C4-2B (cell line): Measurements from ENCODE around the gene TNS3.
A peak's percentile ranks its signal among the peaks of the same experiment; 100 is the strongest.

Experiments used
- H3K27ac ChIP-seq: fragments of 450-650 bp; 2 replicates; pipeline ENCODE4 v1.5.1; 2017
- ZFX ChIP-seq: fragments of 450-650 bp; IDR thresholded peaks from 2 replicates; pipeline ENCODE4 v1.6.1; 2017
- TF ChIP-seq, protein P1 (sequence below): fragments of 450-650 bp; conservative IDR thresholded peaks from 2 replicates; pipeline ENCODE4 v1.5.1; 2017; ENCODE audit warnings: mild to moderate bottlenecking

The TNS3 gene

GRCh38 chr7:47327698-47328391 is 254.1 kb downstream of the TNS3 start:
- TF ChIP-seq, protein P1, sequence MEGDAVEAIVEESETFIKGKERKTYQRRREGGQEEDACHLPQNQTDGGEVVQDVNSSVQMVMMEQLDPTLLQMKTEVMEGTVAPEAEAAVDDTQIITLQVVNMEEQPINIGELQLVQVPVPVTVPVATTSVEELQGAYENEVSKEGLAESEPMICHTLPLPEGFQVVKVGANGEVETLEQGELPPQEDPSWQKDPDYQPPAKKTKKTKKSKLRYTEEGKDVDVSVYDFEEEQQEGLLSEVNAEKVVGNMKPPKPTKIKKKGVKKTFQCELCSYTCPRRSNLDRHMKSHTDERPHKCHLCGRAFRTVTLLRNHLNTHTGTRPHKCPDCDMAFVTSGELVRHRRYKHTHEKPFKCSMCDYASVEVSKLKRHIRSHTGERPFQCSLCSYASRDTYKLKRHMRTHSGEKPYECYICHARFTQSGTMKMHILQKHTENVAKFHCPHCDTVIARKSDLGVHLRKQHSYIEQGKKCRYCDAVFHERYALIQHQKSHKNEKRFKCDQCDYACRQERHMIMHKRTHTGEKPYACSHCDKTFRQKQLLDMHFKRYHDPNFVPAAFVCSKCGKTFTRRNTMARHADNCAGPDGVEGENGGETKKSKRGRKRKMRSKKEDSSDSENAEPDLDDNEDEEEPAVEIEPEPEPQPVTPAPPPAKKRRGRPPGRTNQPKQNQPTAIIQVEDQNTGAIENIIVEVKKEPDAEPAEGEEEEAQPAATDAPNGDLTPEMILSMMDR, result no peak
- peak overlapping the region; percentile 43 for H3K27ac ChIP-seq

DNA sequence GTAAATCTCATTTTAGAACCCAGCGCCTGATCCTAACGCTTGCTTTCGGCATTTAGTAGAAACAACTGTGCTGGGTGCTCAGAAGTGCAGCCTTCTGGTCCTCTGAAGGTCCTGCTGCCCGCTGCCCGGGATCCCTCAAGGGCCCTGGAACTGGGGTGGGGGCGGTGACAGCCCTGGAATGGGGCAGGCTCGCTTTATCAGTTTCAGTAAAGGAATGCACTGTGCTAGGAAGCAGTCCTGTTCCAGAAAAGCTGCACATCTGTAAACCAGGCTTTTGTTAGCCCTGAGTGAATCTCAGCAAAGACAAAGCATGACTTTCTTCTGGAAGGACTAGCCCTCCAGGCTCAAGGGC is 254.6 kb downstream of the TNS3 start:
- no peak overlapping the region; the same call in 1 of the 2 replicates for H3K27ac ChIP-seq
- TF ChIP-seq, protein P1, result no peak
- TF ChIP-seq ZFX, result no peak

GRCh38 chr7:47326808-47327207 is 255.1 kb downstream of the TNS3 start:
- H3K27ac ChIP-seq, result no peak overlapping the region
- TF ChIP-seq, protein P1, result no peak
- TF ChIP-seq ZFX, result no peak

DNA sequence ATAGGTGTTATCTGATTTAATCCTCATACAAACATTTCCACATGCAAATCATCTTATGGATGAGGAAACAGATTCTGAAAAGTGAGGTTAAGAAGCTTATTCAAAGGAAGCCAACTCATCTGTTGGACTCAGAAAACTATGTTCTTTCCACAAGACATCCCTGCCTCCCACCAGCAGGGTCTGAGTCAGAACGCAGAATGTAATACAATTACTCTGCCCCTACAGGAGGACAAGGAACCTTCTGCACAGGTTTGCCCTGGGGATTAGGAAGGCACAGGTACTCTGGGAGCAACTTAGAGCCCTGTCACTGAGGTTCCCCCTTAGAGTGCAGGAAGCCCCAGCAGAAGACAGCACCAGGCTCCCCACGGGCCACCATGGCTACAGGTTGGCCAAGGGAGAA is 255.7 kb downstream of the TNS3 start:
- no peak for TF ChIP-seq ZFX
- TF ChIP-seq, protein P1, result no peak
- no peak overlapping the region for H3K27ac ChIP-seq

- TF ChIP-seq ZFX, result no peak
- TF ChIP-seq, protein P1, result no peak
Observed at GRCh38 chr7:47325337-47325736, 256.6 kb downstream of the TNS3 start.

GRCh38 chr7:47323904-47324303 is 258.0 kb downstream of the TNS3 start:
- H3K27ac ChIP-seq, result no peak overlapping the region
- TF ChIP-seq, protein P1, result no peak
- no peak for TF ChIP-seq ZFX

More at GRCh38 chr7:47325337-47325736, 256.6 kb downstream of the TNS3 start:
- no peak overlapping the region for H3K27ac ChIP-seq

DNA sequence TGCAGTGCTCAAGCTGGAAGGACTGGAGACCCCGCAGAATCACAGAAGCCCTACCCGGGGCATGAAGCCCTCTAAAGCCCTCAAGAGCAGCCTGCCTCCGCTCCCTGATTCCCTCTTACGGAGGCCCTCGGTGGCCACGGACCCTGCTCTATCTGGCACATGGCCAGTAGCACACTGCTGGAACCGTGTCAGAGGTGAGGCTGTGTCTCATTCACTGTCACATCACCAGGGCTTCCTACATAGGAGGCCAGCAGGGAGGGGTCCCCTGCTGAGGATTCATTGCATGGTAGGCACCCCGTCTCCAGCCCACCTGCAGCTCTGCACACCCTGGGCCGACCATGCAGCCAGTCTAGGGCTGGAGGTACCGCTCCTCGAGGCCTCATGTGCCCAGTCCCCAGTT is 259.2 kb downstream of the TNS3 start:
- H3K27ac ChIP-seq, result no peak overlapping the region
- TF ChIP-seq, protein P1, result no peak
- TF ChIP-seq ZFX, result no peak
